ENCODE data around the gene APH1A.
"Not testable (repeated sequence)": the region's sequence is repeated elsewhere in the genome, so short reads cannot be mapped to it uniquely, and the experiment has no call there.

Gene APH1A

DNA sequence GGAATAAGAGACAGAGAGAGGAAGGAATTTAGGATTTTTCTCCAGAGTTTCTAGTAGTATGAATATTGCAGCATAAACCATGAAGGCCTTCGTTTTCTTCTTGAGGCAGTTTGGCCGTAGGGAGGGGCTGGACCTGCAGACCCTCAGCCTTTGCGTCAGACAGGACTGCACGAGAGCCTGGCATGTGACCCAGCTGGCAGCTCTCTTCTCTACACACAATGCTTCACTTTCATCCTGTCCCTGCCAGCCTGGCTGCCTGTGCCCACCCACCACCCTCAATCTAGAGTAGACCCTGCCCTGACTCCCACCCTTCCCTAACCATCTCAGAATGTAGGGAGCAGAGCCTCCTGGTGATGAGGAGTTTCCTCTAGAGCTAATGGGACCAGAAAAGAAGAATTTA lies 9.6 kb downstream of the APH1A start:
- Mint-ChIP-seq H3K27ac (peak overlapping the region; percentile 46), H3K27me3 (peaks cover 70% of the 10 kb centered on the region), H3K4me1 (peaks cover 21% of the 10 kb centered on the region), H3K4me3 (no peak overlapping the region), H3K9me3 (no peaks in the 10 kb centered on the region), H3K36me3 (no peaks in the 10 kb centered on the region)
- DNase-seq, result no peak
- CTCF ChIA-PET, result no interaction called here

DNA sequence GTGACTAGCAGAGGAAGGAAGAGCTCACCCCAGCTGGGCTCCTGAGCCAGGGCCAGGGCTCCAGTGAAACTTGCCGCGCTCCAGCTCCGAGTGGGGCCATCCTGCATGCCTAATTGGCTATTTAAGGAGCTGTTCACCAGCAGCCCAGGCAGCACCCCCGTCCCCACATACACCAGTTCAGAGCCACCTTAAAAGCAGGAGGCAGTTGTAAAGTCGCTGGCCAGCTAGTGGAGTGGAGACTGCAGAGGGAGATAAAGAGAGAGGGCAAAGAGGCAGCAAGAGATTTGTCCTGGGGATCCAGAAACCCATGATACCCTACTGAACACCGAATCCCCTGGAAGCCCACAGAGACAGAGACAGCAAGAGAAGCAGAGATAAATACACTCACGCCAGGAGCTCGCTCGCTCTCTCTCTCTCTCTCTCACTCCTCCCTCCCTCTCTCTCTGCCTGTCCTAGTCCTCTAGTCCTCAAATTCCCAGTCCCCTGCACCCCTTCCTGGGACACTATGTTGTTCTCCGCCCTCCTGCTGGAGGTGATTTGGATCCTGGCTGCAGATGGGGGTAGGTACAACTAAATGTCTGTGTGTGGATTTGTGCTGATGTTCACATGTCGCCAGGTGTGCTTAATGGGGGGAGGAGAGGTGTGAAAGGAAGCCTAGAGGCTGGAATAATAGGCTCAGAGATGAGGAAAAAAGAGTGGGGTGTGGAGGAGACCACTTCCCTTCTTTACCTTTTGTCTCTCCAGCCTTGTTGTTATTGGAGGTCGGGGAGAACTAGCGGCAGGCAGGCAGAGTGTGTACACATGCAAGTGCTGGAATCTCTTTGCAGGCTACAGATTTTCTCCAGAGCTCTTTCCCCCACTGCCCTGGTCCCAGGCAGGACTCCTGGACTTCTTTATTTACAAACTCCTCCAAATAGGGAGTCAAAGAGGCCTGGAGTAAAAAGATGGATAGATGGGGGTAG lies 10.9 kb downstream of the APH1A start, which contains the start of gene CA14:
Gene CA14, plus strand, starts transcription at position 151 of the 962 bp plus-strand sequence. Its CDS starts 355 bp downstream, at position 506.
- H3K4me1 Mint-ChIP-seq, result peaks cover 21% of the 10 kb centered on the region
- H3K9me3 Mint-ChIP-seq, result no peaks in the 10 kb centered on the region
- H3K27ac Mint-ChIP-seq, result no peak within 1 kb of the TSS
- H3K4me3 Mint-ChIP-seq, result no peak within 1 kb of the TSS
- CTCF ChIA-PET, result interaction anchor here (3.4 to 4.0 kb wide), 2 partner anchors 22 to 258 kb away, joined by 18 to 49 read pairs; partner anchors contain the start of gene FALEC
- no peak for DNase-seq
- H3K36me3 Mint-ChIP-seq, result no peaks in the 10 kb centered on the region
- H3K27me3 Mint-ChIP-seq, result peaks cover 83% of the 10 kb centered on the region

- no peak for DNase-seq
- Mint-ChIP-seq H3K36me3 (no peaks in the 10 kb centered on the region), H3K27me3 (peaks cover 77% of the 10 kb centered on the region), H3K4me1 (peaks cover 21% of the 10 kb centered on the region), H3K4me3 (no peak overlapping the region), H3K27ac (no peak overlapping the region), H3K9me3 (no peaks in the 10 kb centered on the region)
- CTCF ChIA-PET, result interaction anchor here (0.6 to 4.0 kb wide), 29 partner anchors 9 to 745 kb away, joined by 3 to 49 read pairs (median 4); partner anchors contain the start of genes APH1A, C1orf54, FALEC and RPRD2
Measured at GRCh38 chr1:150256554-150257341, 12.1 kb downstream of the APH1A start.

- Mint-ChIP-seq H3K4me1 (peaks cover 21% of the 10 kb centered on the region), H3K27ac (no peak overlapping the region), H3K9me3 (no peaks in the 10 kb centered on the region), H3K36me3 (no peaks in the 10 kb centered on the region), H3K4me3 (peak overlapping the region; percentile 27), H3K27me3 (peaks cover 73% of the 10 kb centered on the region)
- CTCF ChIA-PET, result interaction anchor here (0.6 to 4.0 kb wide), 31 partner anchors 10 to 745 kb away, joined by 3 to 49 read pairs (median 4); partner anchors contain the start of genes APH1A, C1orf54, FALEC and RPRD2
- DNase-seq, result no peak
Measured at GRCh38 chr1:150256198-150256553, 12.6 kb downstream of the APH1A start.

- H3K27me3 Mint-ChIP-seq, result peaks cover 49% of the 10 kb centered on the region
- H3K4me1 Mint-ChIP-seq, result no peaks in the 10 kb centered on the region
- no peak for DNase-seq
- CTCF ChIA-PET, result no interaction called here
- no peak overlapping the region for H3K4me3 Mint-ChIP-seq
- no peaks in the 10 kb centered on the region for H3K9me3 Mint-ChIP-seq
- no peaks in the 10 kb centered on the region for H3K36me3 Mint-ChIP-seq
- no peak overlapping the region for H3K27ac Mint-ChIP-seq
Measured at GRCh38 chr1:150249936-150250335, 18.9 kb downstream of the APH1A start.

- CTCF ChIA-PET, result no interaction called here
- Mint-ChIP-seq H3K9me3 (no peaks in the 10 kb centered on the region), H3K27ac (no peak overlapping the region), H3K4me1 (peaks cover 2% of the 10 kb centered on the region), H3K36me3 (no peaks in the 10 kb centered on the region), H3K4me3 (no peak overlapping the region), H3K27me3 (peaks cover 49% of the 10 kb centered on the region)
- no peak for DNase-seq
Measured at GRCh38 chr1:150243003-150243402, 25.8 kb downstream of the APH1A start.

DNA sequence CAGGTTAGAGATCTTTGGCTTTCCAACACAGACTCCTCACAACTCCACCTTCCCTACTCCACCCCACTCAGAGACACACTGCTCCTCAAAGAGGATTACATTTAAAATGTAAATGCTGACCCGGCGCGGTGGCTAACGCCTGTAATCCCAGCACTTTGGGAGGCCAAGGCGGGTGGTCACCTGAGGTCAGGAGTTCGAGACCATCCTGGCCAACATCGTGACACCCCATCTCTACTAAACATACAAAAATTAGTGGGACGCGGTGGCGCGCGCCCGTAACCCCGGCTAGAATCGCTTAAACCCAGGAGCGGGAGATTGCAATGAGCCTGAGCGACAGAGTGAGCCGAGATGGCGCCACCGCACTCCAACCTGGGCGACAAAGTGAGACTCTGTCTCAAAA lies 31.1 kb downstream of the APH1A start:
- Mint-ChIP-seq H3K27ac (no peak overlapping the region), H3K36me3 (peaks cover 4% of the 10 kb centered on the region), H3K27me3 (peaks cover 23% of the 10 kb centered on the region), H3K4me1 (peaks cover 15% of the 10 kb centered on the region), H3K4me3 (no peak overlapping the region), H3K9me3 (no peaks in the 10 kb centered on the region)
- no peak for DNase-seq
- CTCF ChIA-PET, result interaction anchor here (1.1 kb wide), 1 partner anchor 17 kb away, joined by 3 read pairs; no protein-coding TSS in a partner anchor

- H3K9me3 Mint-ChIP-seq, H3K27ac Mint-ChIP-seq, H3K36me3 Mint-ChIP-seq, DNase-seq, H3K4me3 Mint-ChIP-seq: not testable (repeated sequence)
- Mint-ChIP-seq H3K4me1 (peaks cover 17% of the 10 kb centered on the region), H3K27me3 (peaks cover 23% of the 10 kb centered on the region)
- CTCF ChIA-PET, result interaction anchor here (1.1 kb wide), 1 partner anchor 17 kb away, joined by 3 read pairs; no protein-coding TSS in a partner anchor
Measured at GRCh38 chr1:150237176-150237575, 31.6 kb downstream of the APH1A start.

GRCh38 chr1:150236614-150237100 lies 32.2 kb downstream of the APH1A start:
- Mint-ChIP-seq H3K36me3 (peaks cover 7% of the 10 kb centered on the region), H3K9me3 (no peaks in the 10 kb centered on the region), H3K27ac (no peak overlapping the region), H3K27me3 (peaks cover 23% of the 10 kb centered on the region), H3K4me1 (peaks cover 19% of the 10 kb centered on the region), H3K4me3 (no peak overlapping the region)
- no peak for DNase-seq
- CTCF ChIA-PET, result interaction anchor here (1.1 kb wide), 1 partner anchor 18 kb away, joined by 3 read pairs; no protein-coding TSS in a partner anchor

- Mint-ChIP-seq H3K27ac (no peak within 1 kb of the TSS), H3K27me3 (peaks cover 21% of the 10 kb centered on the region), H3K9me3 (no peaks in the 10 kb centered on the region), H3K4me3 (no peak within 1 kb of the TSS), H3K4me1 (peaks cover 21% of the 10 kb centered on the region), H3K36me3 (peaks cover 7% of the 10 kb centered on the region)
- peak; percentile 97 for DNase-seq
- CTCF ChIA-PET, result interaction anchor here (0.6 to 0.8 kb wide), 2 partner anchors 11 to 331 kb away, joined by 3 read pairs; no protein-coding TSS in a partner anchor
Measured at GRCh38 chr1:150235852-150236613, 32.8 kb downstream of the APH1A start, which contains the start of gene ANP32E. ANP32E (minus strand) TSS chr1:150236112; CDS start chr1:150235786, 326 bp downstream.

DNA sequence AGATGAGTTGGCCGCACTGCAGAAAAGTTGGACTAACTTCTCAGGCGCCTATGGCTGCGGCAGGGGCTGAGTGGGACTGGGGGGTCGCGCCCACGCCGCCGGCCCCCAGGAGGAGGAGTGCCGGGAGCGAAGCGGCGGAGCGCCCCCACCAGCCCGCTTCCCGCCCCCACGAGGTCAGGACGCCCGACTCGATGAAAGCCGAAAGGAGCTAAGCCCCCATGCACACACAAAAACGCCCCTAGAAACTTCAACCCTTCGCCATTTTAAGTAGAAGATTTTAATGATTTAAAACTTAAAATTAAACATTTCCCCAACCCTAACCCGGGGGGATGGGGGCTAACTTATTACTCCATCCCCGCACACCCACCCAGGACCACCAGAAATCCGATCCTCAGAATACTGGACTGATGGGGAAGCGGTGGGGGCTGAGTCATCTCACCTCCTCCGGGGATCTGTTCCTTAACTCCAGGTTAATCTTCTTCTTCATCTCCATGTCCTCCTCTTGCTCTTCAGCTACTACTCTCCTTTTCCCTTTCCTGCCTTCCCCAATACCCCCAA lies 33.4 kb downstream of the APH1A start:
- CTCF ChIA-PET, result interaction anchor here (0.6 to 0.8 kb wide), 2 partner anchors 10 to 332 kb away, joined by 3 read pairs; no protein-coding TSS in a partner anchor
- Mint-ChIP-seq H3K27ac (no peak overlapping the region), H3K27me3 (peaks cover 16% of the 10 kb centered on the region), H3K9me3 (no peaks in the 10 kb centered on the region), H3K4me3 (no peak overlapping the region), H3K36me3 (peaks cover 11% of the 10 kb centered on the region), H3K4me1 (peaks cover 21% of the 10 kb centered on the region)
- peak; percentile 48 for DNase-seq

DNA sequence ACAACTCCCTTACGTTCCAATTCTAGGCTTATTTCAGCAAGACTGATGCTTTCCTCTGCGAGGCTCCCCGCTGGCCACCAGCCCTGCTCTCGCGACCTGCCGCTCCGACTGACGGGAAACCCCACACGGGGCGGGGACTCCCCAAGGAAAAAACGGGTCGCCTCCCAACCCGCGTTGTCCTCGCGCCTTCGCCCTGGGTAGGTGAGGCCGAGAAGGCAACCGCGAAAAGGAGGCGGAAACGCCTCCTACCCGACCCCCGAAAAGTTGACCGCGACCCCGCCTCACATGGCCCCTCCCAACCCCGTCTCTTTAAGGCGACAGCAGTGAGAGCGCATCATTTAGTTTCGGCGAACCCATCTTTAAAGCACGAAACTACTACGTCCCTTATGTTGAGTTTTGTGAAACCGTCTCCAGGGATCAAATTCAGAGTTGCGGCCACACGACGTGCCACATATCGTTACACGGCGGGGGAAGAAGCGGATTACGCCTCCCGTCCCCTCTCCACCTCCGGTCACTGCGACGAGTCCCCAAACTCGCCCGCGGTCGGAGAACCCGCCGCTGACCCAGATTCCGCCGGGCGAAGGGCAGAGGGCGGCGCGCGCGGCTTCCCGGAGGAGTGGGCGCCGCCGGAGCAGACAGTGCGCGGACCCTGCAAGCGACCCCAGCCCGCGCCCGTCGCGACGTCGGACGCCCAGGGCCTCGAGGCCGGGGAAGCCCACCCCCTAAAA lies 34.1 kb downstream of the APH1A start:
- peaks cover 21% of the 10 kb centered on the region for H3K4me1 Mint-ChIP-seq
- H3K27me3 Mint-ChIP-seq, result peaks cover 10% of the 10 kb centered on the region
- H3K4me3 Mint-ChIP-seq, result no peak overlapping the region
- H3K36me3 Mint-ChIP-seq, result peaks cover 13% of the 10 kb centered on the region
- H3K9me3 Mint-ChIP-seq, result no peaks in the 10 kb centered on the region
- no peak overlapping the region for H3K27ac Mint-ChIP-seq
- DNase-seq, result peak; percentile 93
- CTCF ChIA-PET, result interaction anchor here (0.8 kb wide), 1 partner anchor 10 kb away, joined by 3 read pairs; no protein-coding TSS in a partner anchor

DNA sequence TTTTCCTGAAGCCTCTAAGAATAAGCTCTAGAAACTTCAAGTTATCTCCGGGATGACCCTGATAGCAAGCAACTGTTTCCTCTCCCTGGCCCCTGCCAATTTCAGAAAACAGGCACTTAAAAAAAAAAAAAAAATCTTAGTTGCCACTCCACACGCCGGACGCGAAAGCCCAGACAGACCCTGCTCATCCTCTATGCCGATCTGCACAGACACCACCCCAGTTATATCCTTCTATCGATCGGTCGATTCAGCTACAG lies 34.6 kb downstream of the APH1A start:
- peaks cover 6% of the 10 kb centered on the region for H3K27me3 Mint-ChIP-seq
- H3K9me3 Mint-ChIP-seq, result no peaks in the 10 kb centered on the region
- no peak for DNase-seq
- H3K4me1 Mint-ChIP-seq, result peaks cover 18% of the 10 kb centered on the region
- H3K27ac Mint-ChIP-seq, result no peak overlapping the region
- H3K36me3 Mint-ChIP-seq, result peaks cover 13% of the 10 kb centered on the region
- no peak overlapping the region for H3K4me3 Mint-ChIP-seq
- CTCF ChIA-PET, result no interaction called here
